GM18868 (cell line): ENCODE data around the gene NAV3.

Experiments
- ATAC-seq: cut with Tn5 transposase; IDR thresholded peaks from one replicate; pipeline ENCODE4 v1.9.1; 2021; ENCODE audit warnings: mild to moderate bottlenecking, moderate library complexity; ENCODE audit not compliant: unreplicated experiment

The NAV3 gene

GRCh38 chr12:78035901-78036606 lies 205.4 kb downstream of the NAV3 start:
- no peak for ATAC-seq

- ATAC-seq, result no peak
These were observed 206.2 kb downstream of the NAV3 start for GRCh38 chr12:78036874-78037273.

- no peak for ATAC-seq
These were observed 207.0 kb downstream of the NAV3 start for GRCh38 chr12:78037707-78038106.

- no peak for ATAC-seq
These were observed 207.8 kb downstream of the NAV3 start for GRCh38 chr12:78038541-78038940.

GRCh38 chr12:78038986-78039385 lies 208.3 kb downstream of the NAV3 start:
- no peak for ATAC-seq

GRCh38 chr12:78040111-78040510 lies 209.4 kb downstream of the NAV3 start:
- ATAC-seq, result no peak

- no peak for ATAC-seq
These were observed 220.1 kb downstream of the NAV3 start for GRCh38 chr12:78050790-78051189.

GRCh38 chr12:78055545-78055944 lies 224.9 kb downstream of the NAV3 start:
- no peak for ATAC-seq

GRCh38 chr12:78057075-78057474 lies 226.4 kb downstream of the NAV3 start:
- ATAC-seq, result no peak

GRCh38 chr12:78060186-78060585 lies 229.5 kb downstream of the NAV3 start:
- no peak for ATAC-seq

- no peak for ATAC-seq
These were observed 232.1 kb downstream of the NAV3 start for GRCh38 chr12:78062786-78063185.

- ATAC-seq, result peak; percentile 53
These were observed 251.1 kb downstream of the NAV3 start for GRCh38 chr12:78081590-78082314.

GRCh38 chr12:78085542-78086182 lies 255.0 kb downstream of the NAV3 start:
- ATAC-seq, result no peak

GRCh38 chr12:78086553-78087362 lies 256.1 kb downstream of the NAV3 start:
- ATAC-seq, result no peak

- ATAC-seq, result no peak
These were observed 256.6 kb downstream of the NAV3 start for GRCh38 chr12:78087363-78087675.

- ATAC-seq, result peak; percentile 66
These were observed 257.7 kb downstream of the NAV3 start for GRCh38 chr12:78088391-78088832.

- no peak for ATAC-seq
These were observed 259.6 kb downstream of the NAV3 start for GRCh38 chr12:78090266-78090665.

- ATAC-seq, result no peak
These were observed 264.9 kb downstream of the NAV3 start for GRCh38 chr12:78095623-78096022.

GRCh38 chr12:78096909-78097597 lies 266.4 kb downstream of the NAV3 start:
- no peak for ATAC-seq

GRCh38 chr12:78099806-78100205 lies 269.1 kb downstream of the NAV3 start:
- no peak for ATAC-seq
